Daoy (cell line): ENCODE results near the gene SYNCRIP. TPM values are rescaled to one million over a fixed set of nuclear protein-coding genes. Genes with fewer than 3 reads are reported as not detected.
"Not testable (repeated sequence)": the region's sequence is repeated elsewhere in the genome, so short reads cannot be mapped to it uniquely, and the experiment has no call there.

Experiments used
- DNase-seq: peaks from one replicate; pipeline ENCODE4 v3.0.0-alpha.2; 2015; ENCODE audit warnings: low read depth
- total RNA-seq: library from RNA; depleted of rRNA; stranded (reverse); fragments of >200 nt; shearing (Covaris generic); gene quantifications from 2 replicates; pipeline ENCODE4 v1.2.3, GENCODE V29; 2014

SYNCRIP gene
- total RNA-seq, 1 experiment from 2014 or later: 130 TPM

DNA sequence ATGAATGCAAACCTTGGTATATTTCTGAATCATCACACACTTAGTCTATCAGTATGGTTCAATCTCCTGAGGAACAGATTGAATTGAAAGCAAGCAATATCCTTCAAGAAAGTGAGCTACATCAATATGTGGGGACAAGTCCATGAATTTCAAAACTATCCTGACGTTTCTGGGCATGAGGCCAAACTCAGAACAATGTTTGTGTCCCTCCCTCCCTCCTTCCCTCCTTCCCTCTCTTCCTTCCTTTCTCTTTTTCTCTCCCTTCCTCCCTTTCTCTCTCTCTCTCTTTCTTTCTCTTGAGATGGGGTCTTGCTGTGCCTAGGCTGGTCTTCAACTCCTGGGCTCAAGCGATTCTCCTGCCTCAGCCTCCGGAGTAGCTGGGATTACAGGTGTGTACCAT lies 27.9 kb upstream of the SYNCRIP start:
- DNase-seq: peak; percentile 22

DNA sequence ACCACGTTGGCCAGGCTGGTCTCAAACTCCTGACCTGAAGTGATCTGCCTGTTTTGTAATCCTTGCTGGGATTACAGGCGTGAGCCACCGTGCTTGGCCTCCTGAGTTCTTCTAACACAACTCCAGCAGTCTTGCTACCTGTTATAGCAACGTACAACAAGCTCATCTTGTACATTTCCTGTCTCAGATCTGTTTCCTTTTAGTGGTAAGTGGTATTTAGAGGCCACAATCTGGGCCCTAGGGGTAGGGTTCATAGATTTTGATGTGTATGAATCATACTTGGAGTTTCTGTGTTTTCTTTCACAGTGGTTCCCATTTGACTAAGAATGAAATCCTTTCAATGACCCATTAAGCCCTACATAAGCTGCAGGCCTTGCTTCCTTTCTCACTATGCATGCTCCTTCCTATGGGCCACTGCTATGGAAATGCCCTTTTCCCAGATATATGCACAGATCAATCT lies 27.1 kb upstream of the SYNCRIP start:
- DNase-seq: peak; percentile 64

DNA sequence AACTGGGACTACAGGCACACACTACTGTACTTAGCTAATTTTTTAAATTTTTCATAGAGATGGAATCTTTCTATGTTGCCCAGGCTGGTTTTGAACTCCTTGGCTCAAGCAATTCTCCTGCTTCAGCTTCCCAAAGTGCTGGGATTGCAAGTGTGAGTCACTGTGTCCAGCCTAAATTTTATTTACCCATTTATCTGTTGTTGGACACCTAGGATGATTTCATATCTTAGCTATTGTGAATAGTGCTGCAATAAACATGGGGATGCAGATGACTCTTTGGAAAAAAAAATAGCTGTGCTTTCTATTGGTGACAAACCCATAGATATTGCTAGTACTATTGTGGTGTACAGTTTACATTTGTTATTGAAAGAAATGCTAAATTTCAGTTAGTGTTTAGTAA lies 19.6 kb upstream of the SYNCRIP start:
- no peak for DNase-seq

DNA sequence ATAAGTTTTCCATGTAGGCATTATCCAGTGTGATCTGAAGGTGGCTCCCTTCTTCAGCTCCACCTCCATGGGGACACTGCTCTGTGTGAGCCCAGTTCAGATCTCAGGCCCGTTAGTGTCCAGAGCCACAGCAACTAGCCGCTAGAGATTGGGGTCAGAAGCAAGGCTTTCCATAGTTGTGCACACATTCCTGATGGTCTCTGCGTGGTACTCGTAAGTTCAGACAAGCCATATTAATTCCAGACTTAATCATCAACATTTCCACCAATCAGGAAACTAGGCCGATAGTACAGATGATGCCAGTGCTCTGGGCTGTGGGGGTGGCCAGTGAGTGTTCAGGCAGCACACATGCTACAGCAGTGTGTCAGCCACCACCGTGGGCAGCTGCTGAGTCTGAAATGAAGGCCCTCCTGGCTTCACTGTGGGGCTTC lies 17.5 kb upstream of the SYNCRIP start:
- peak; percentile 93 for DNase-seq

DNA sequence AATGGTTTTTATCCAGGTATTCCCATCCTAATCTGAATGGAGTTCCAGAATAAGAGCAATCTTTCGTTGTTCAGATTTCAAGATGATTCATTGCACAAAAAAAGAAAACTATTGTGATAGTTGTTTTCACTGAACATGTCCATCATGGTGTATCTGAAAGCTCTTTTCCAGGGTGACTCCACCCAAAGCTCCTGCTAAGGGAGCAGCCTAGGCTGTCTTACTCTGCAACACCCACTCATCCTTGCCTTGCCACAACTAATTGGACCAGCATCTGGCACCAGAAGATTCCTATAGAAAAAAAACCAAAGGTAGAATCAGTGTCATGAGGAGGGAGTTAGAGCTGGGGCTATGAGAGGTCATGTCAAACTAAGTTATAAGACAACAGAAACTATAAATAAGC lies 7.9 kb upstream of the SYNCRIP start:
- DNase-seq: no peak

DNA sequence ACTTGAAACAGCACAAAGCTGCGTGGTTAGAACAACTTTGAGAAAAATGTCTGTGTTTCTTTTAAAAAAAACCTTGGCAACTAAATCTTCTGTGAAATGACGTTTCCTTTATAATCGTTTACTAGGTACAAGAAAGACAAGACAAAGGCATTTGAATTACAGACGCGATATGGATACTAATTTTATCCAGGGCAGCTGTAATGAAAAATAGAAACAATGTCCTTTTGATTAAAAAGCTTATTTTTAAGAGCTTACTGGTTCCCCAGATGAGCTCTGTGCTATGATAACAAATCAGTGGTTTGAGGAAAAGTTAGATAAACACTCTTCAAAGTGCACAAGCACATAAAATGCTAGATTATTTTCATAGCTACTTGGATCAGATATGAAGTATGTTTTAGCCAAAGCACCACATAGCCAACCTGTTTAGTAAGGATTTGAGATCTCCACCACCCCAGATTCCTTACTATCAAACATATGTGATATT lies 1.6 kb upstream of the SYNCRIP start:
- DNase-seq: no peak

DNA sequence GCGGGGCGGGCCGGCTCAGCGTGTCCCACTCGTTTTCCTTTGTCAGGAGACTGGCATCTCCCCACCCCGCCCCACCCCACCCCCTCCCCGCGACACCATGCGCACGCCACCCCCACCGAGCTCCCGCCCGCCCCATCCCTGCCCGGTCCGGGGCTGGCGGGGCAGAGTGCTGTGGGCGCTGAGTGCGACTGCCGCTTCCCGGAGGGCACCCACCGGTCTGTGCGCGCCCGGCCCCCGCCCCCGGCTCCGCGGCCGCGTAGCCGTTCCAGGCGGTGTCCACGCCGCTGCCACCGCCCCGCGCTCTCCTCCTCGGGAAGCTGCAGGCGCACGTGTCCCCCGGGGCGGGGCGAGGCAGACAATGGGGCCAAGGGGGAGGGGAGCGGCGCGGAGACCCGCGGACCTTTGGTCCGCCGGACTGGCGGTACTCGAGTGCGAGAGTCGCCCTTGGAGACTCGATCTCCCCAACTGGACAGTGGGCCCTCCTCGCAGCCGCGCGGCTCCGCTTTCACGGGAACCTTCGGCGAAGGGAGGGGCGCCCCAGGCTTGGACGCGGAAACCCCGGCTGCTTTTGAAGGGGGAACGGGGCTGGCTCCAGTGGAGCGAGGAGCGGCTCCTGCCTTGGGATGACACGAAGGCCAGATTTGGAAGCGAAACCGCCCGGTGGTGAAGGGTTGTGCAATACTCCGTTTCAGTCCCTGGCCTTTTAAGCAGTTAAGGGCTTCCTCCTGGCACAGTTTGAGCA lies 1.0 kb upstream of the SYNCRIP start:
- DNase-seq: peak; percentile 95

DNA sequence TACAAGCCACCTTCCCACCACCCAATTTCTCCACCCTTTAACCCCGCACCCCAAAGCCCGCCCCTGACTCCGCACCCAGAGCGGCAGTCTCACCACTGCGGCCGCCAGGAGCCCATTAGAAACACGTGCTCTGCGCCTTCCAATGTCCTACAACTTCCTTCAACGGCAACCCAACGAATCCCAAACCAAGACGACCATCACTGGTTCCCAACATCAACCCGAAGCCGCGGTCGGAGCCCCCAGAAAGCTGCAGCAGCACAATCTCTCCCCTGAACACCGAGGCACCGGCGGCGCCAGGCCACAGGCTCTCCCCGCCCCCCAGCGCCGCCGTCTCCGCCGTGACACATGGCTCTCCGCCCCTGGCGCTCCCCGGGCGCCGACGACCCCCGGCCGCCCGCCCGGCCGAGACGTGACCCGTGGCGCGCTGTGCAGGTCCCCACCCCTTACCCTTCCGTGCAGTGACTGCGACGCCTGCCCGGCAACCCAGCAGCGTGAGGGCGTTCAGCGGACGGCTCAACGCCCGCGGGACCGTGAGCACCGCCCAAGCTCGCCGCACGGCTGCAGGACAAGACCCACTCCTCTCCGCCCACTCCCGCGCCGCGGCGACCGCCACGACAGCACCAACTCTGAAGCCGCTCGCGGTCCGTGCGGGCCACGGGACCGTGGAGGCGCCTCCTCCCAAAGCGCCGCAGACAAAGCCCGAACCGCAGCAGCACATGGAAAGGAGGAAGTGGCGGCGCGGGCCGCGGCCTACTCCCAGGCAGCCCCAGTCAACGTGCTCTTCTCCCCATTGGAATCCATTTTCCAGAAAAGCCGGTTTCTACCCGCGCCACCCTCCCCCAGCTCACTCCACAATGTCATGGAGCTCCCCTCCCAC lies 551 bp downstream of the SYNCRIP start:
- peak; percentile 73 for DNase-seq

DNA sequence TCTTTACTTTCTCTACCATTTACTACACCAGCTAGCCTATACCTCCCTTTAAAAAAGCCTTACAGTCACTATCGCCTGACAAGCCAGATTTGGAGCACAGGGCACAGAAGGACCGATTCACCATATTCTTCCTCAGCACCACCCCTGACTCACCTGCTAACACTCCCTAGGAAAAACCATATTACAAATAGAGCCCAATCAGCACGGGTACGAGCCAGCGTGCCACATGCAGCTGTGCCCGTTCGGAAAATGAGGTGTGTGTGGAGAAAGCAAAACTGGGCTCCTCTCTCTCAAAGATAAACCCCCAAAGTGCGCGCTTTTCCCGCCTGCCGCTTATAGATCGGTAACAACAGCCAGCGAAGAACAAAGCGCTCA lies 1.2 kb downstream of the SYNCRIP start:
- DNase-seq: peak; percentile 50

DNA sequence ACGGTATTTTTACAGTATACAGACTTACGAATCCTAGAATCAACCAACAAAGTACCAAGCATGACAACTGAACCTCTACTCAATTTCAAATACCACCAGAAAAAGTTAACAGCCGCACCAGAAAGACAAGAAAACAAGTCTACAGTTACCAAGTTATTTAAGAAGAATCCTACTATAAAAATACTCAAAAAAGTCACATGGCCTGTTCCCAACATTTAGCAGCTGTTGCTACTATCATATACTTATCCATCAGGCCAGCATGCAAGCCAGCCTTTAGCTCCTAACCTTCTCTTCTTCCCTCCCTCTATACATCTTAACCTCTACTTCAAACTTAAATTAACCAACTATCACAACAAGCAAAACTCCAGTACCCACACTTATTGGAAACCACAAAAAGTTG lies 1.9 kb downstream of the SYNCRIP start:
- DNase-seq: no peak

DNA sequence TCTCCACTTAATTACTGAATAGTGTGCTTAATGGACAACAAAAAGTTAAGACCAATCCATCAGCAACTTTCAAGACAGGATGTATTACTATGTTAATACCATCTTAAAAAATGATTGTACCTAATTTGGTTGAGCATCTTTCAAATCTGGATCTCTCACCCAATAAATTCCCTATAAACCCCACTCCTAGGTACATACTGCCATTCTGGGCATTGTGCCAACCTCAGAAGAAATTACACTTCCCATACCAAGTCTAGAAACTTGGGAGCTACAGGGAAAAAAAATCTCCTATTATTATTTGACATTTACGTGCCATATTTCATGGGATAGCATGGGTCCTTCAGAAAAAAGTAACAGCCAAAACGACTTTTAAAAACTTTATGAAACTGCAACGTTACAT lies 5.1 kb downstream of the SYNCRIP start:
- no peak for DNase-seq

DNA sequence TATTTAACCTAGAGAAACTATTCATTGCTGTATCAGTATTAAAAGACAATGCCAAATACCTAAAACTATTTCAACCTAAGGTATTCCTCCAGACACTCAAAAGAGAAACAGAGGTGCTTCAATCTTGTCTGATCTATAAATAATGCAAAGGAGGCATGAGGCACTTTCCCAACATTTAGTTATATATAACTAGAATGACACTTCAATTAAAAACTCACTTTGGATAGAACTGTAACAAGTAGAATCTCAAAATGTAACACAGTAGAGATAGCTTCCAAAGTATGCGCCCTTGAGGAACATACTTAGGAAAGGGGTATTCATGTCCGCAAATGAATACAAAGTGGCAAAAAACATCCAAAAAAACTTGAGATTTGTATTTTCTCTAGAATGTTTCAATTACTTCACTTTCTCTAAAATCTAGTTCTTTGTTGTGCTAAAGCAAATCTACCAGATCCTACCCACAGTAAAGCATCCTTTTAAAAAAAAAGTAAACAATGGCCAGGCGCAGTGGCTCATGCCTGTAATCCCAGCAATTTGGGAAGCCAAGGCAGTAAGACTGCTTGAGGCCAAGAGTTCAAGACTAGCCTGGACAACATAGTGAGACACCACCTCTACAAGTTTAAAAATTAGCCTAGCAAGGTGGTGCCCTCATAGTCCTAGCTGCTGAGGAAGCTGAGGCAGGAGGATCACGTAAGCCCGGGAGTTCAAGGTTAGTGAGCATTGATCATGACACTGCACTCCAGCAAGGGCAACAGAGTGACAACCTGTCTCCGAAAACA lies 10.3 kb downstream of the SYNCRIP start:
- no peak for DNase-seq

DNA sequence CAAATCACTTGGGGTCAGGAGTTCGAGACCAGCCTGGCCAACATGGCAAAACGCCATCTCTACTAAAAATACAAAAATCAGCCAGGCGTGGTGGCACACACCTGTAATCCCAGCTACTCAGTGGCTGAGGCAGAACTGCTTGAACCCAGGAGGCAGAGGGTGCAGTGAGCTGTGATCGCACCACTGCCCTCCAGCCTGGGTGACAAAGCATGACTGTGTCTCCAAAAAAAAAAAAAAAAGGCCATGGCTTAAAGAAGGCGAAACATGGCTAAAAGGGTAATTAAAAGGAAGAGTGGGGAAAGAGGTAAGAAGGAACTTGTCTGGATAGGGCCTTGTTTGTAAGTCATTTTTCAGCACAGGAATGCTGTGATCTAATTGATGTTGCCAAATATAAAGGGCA lies 11.6 kb downstream of the SYNCRIP start:
- DNase-seq: not testable (repeated sequence)

DNA sequence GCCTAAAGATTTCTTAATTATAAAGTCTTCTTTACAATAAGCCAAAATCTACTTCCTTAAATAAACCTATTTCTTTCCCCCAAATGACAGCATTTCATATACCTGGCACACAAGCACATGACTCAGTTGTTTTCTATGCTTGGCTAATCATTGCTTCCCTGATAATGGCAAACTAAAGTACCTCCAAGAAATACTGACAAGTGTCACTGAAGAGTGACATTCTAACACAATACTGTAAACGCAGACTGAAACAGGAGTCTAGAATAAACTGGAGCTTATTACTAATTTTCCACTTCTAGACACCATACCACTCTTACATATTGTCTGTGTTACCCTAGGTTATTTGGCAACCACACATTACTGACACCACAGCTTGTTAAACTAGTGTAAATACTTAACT lies 14.3 kb downstream of the SYNCRIP start:
- DNase-seq: no peak

DNA sequence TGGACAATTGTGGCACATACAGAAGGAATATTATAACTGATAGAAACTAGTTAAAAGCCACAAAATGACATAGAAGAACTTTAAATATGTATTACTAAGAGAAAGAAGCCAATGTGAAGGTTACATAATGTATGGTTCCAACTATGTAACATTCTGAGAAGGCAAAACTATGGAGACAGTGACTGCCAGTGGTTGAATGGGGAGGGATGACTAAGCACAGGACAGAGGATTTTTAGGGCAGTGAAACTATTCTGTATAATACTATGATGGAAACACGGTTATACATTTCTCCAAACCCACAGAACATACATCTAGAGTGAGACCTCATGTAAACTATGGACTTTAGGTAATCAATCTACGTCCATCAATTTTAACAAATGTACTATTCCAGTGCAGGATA lies 22.4 kb downstream of the SYNCRIP start:
- no peak for DNase-seq

DNA sequence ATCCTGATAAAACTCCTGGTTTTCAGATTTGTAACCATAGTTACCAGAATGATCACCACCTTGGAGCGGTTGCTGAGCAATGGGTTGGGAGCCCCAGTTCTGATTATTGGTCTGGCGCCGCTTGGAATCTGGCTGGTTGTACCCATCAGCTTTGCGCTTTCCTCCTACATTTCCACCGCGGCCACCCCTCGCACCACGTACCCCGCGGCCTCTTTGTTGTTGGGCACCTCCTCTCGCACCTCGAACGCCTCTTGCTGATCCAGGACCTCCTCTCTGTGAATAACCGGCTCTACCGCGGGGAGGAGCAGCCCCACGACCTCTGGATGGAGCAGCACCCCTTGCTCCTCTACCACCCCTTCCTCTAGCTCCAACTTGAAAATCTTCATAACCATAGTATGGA lies 27.9 kb downstream of the SYNCRIP start:
- DNase-seq: no peak

DNA sequence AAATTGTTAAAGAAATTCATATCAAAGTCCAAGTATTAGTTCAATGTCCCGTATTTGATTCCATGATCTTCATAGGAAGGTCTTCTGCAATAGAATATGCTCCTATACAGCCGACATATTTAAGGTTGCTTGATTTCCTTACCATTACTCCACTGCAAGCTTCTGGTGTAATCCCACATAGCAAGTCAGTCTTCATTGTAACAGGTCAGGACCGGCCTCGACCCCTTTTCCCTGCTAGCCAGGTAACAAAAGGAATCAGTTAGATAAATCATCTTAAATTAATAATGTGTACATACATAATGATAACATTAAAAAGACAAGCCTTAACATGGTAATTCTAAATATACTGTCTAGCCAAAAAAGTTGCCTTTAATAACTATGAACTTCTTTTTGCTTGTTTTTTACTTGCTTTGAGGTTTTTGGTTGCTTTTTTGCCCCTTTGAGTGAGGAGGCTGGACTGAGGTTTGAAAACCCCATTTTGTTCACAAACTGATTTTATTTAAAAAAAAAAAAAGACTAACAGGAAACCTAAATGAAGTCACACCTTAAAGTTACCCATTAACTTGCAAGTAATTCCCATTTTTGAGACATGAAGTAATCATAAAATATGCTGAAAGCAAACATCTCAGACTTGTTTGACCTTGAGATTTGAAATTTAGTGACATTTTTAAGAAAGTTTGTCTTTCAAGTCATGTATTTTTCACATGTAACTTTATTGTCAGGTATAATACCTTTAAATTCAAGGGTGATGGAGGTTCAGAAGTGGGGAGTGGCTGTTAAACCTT lies 29.8 kb downstream of the SYNCRIP start:
- no peak for DNase-seq

DNA sequence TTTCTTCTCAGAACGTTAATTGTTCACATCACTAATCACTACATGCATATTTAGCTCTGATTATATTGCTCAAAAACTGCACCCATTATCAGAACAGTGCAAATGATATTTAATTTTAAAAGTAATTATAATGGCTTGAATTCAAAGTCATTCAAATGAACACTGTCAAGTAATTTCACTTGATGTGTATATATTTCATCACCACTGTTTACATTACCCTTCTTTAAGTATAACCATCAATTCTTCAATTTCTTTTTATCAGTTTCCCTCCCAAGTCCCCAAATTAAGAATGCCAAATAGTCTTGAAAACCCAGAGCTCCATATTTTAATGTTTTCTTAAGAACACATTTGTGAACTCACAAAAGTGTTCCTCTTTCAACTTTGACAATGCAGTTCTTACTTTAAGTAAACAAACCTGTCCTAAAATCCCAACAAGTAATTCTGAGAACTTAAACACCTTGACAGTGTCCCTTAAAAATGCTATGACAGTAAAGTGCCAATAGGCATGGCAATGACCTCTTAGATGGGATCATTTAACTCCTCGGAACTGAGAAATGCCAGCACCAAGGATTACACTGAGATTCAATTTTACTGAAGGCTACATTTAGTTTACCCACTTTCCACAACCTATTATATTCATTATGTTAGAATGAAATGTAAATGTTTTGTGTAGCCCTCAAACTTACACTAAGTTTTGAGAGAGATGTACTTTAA lies 32.3 kb downstream of the SYNCRIP start:
- no peak for DNase-seq

DNA sequence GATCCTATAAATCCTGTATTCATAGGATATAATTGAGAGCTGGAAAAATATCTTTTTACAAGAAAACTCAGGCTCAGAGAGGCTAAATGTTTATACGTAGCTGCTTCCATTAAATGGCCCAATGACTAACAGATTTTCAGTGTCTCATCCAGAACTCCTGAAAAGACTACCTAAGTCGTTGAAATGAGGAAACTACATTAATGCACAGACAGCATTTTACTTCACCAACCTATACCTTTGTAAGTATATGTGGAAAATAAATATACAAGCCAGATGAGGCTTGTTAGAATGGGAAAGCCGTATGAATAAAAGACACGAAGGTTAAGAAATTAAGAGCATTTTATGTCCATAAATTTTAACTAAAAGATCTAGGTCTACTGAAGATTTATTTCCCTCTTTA lies 40.6 kb downstream of the SYNCRIP start:
- DNase-seq: no peak

DNA sequence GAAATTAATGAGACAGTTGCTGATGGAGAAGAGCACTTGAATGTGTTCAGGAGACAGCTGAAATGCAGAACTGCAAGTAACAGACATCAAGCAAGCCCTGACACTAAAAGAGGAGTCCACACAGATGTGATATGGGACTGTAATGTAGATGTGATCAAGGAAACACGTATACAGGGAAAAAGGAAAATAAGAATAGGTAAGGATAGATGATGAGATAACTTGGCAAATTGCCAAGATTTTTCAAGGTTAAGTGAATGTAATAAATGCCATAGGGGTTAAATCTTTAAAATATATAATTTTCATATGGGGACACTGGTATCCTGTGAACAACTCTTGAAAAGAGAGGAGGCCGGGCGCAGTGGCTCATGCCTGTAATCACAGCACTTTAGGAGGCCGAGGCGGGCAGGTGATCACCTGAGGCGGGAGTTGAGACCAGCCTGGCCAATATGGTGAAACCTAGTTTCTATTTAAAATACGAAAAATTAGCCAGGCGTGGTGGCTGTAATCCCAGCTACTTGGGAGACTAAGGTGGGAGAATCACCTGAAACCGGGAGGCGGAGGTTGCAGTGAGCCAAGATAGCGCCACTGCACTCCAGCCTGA lies 41.9 kb downstream of the SYNCRIP start:
- no peak for DNase-seq
